Caco-2 (cell line): Measurements from ENCODE around the gene NEDD4L. TPM values are rescaled to one million over a fixed set of nuclear protein-coding genes. Genes with fewer than 3 reads are reported as not detected.

Experiments
- BruUV-seq: library from RNA; stranded (reverse); fragments of 400-500 nt; replicated peaks from 2 replicates; lab custom pipeline; 2021; lab: Mats Ljungman, UMichigan
- CTCF ChIA-PET: fragments of 300-600 bp; sonication (Branson Sonifier 250); formaldehyde crosslinking; loops from one replicate; lab custom pipeline; 2022; ENCODE audit warnings: antibody characterized with exemption; lab: Charles Lee
- POLR2A ChIA-PET: fragments of 300-600 bp; sonication (Branson Sonifier 250); formaldehyde crosslinking; loops from one replicate; lab custom pipeline; 2022; ENCODE audit warnings: antibody characterized with exemption; lab: Charles Lee
- DNase-seq, 2 experiments: peaks; one replicate each; pipeline versions ENCODE4 v3.0.0 to v3.0.0-alpha.2; 2020 to 2022
- H3K27me3 ChIP-seq: replicated peaks from 2 replicates; pipeline ENCODE4 v1.6.0; 2011; ENCODE audit warnings: low read length; ENCODE audit not compliant: control insufficient read depth, insufficient read depth
- H3K36me3 ChIP-seq: 2 replicates; pipeline ENCODE4 v1.5.1; 2011; ENCODE audit warnings: low read length; ENCODE audit not compliant: control insufficient read depth, insufficient read depth
- H3K4me1 ChIP-seq: fragments of 250-450 bp; sonication (Bioruptor Pico); 2 replicates; pipeline ENCODE4 v1.5.1; 2020; ENCODE audit warnings: mild to moderate bottlenecking
- H3K4me3 ChIP-seq: 2 replicates; pipeline ENCODE4 v1.5.1; 2011; ENCODE audit warnings: low read depth, mild to moderate bottlenecking, control low read depth, low read length
- H3K9me3 ChIP-seq: fragments of 250-450 bp; sonication (Bioruptor Pico); 2 replicates; pipeline ENCODE4 v1.5.1; 2020; ENCODE audit warnings: mild to moderate bottlenecking, moderate library complexity
- H3K27ac Mint-ChIP-seq: one replicate; pipeline ENCODE4 v1.8.0; 2022; ENCODE audit warnings: mixed read lengths; ENCODE audit not compliant: unreplicated experiment
- H3K27me3 Mint-ChIP-seq: one replicate; pipeline ENCODE4 v1.8.0; 2022; ENCODE audit warnings: mixed read lengths; ENCODE audit not compliant: insufficient read depth, unreplicated experiment
- H3K36me3 Mint-ChIP-seq: one replicate; pipeline ENCODE4 v1.8.0; 2022; ENCODE audit warnings: mild to moderate bottlenecking, mixed read lengths; ENCODE audit not compliant: insufficient read depth, unreplicated experiment
- H3K4me1 Mint-ChIP-seq: one replicate; pipeline ENCODE4 v1.8.0; 2022; ENCODE audit warnings: low read depth, mixed read lengths; ENCODE audit not compliant: unreplicated experiment
- H3K4me3 Mint-ChIP-seq: one replicate; pipeline ENCODE4 v1.8.0; 2022; ENCODE audit warnings: mild to moderate bottlenecking, moderate library complexity, mixed read lengths; ENCODE audit not compliant: unreplicated experiment
- H3K9me3 Mint-ChIP-seq: one replicate; pipeline ENCODE4 v1.8.0; 2022; ENCODE audit warnings: mixed read lengths; ENCODE audit not compliant: unreplicated experiment
- CTCF ChIP-seq, 2 experiments: fragments of 200-600 bp in 1 of 2; IDR thresholded peaks; 1 replicate in 1 of 2; 2 replicates in 1 of 2; pipeline versions ENCODE4 v1.5.1 to v1.8.0; 2011 to 2022; ENCODE audit warnings: antibody characterized with exemption in 1 of 2, control low read depth in 1 of 2, inconsistent platforms in 1 of 2, low read depth in 1 of 2, low read length in 1 of 2, mild to moderate bottlenecking in 1 of 2, moderate library complexity in 1 of 2; ENCODE audit not compliant: insufficient read depth in 1 of 2, severe bottlenecking in 1 of 2, unreplicated experiment in 1 of 2
- intact Hi-C: fragments of 100-400 bp; cut with micrococcal nuclease; formaldehyde crosslinking; loops from one replicate; pipeline ENCODE4 v1.10.0; 2022; ENCODE audit not compliant: unreplicated experiment
- total RNA-seq: library from RNA; stranded (reverse); gene quantifications from 2 replicates; pipeline ENCODE4 v1.2.3, GENCODE V29; 2022

NEDD4L gene
- total RNA-seq, 1 experiment from 2014 or later: 85.4 TPM

GRCh38 chr18:58221060-58221725 is 177.2 kb downstream of the NEDD4L start:
- H3K4me3 ChIP-seq: peak overlapping the region; percentile 39
- intact Hi-C loops: no loop called here
- Mint-ChIP-seq H3K4me1 (peaks cover 14% of the 10 kb centered on the region), H3K27ac (no peak overlapping the region), H3K9me3 (no peaks in the 10 kb centered on the region), H3K36me3 (peaks cover 15% of the 10 kb centered on the region), H3K27me3 (no peaks in the 10 kb centered on the region), H3K4me3 (peak overlapping the region; percentile 65)
- H3K4me1 ChIP-seq: peaks cover 21% of the 10 kb centered on the region
- ChIA-PET POLR2A (interaction anchor here (0.8 kb wide), 1 partner anchor 23 kb away, joined by 3 read pairs; no protein-coding TSS in a partner anchor), CTCF (no interaction called here)
- H3K27me3 ChIP-seq: no peaks in the 10 kb centered on the region
- no peaks in the 10 kb centered on the region for H3K36me3 ChIP-seq
- no peak for TF ChIP-seq CTCF (IDR thresholded peaks at IDR 0.05; ENCODE audit: insufficient read depth in 1 of 2, low read depth in 1 of 2, low read length in 1 of 2, severe bottlenecking in 1 of 2, unreplicated experiment in 1 of 2)
- peak; percentile 66 to 82 for DNase-seq
- no TSS peak for BruUV-seq
- no peaks in the 10 kb centered on the region for H3K9me3 ChIP-seq

- POLR2A ChIA-PET: no interaction called here
- Mint-ChIP-seq H3K9me3 (no peaks in the 10 kb centered on the region), H3K4me1 (peaks cover 9% of the 10 kb centered on the region), H3K4me3 (peak overlapping the region; percentile 65), H3K27ac (peak overlapping the region; percentile 87), H3K36me3 (peaks cover 15% of the 10 kb centered on the region), H3K27me3 (no peaks in the 10 kb centered on the region)
- Histone ChIP-seq H3K36me3 (no peaks in the 10 kb centered on the region), H3K4me1 (peaks cover 21% of the 10 kb centered on the region), H3K9me3 (no peaks in the 10 kb centered on the region), H3K4me3 (peak overlapping the region; percentile 39), H3K27me3 (no peaks in the 10 kb centered on the region)
- intact Hi-C loops: no loop called here
- DNase-seq: no peak
- BruUV-seq: no TSS peak
- CTCF ChIA-PET: no interaction called here
- no peak for TF ChIP-seq CTCF (IDR thresholded peaks at IDR 0.05; ENCODE audit: insufficient read depth in 1 of 2, low read depth in 1 of 2, low read length in 1 of 2, severe bottlenecking in 1 of 2, unreplicated experiment in 1 of 2)
Measured at GRCh38 chr18:58222432-58223125, 178.6 kb downstream of the NEDD4L start.

GRCh38 chr18:58223717-58224424 is 179.8 kb downstream of the NEDD4L start:
- peak in 1 of 2 experiments; percentile 16 for DNase-seq
- no TSS peak for BruUV-seq
- Mint-ChIP-seq H3K27me3 (no peaks in the 10 kb centered on the region), H3K36me3 (peaks cover 20% of the 10 kb centered on the region), H3K27ac (peak overlapping the region; percentile 87), H3K4me1 (peaks cover 9% of the 10 kb centered on the region), H3K9me3 (no peaks in the 10 kb centered on the region), H3K4me3 (peak overlapping the region; percentile 62)
- Histone ChIP-seq H3K27me3 (no peaks in the 10 kb centered on the region), H3K4me1 (peaks cover 21% of the 10 kb centered on the region), H3K9me3 (no peaks in the 10 kb centered on the region), H3K36me3 (no peaks in the 10 kb centered on the region), H3K4me3 (peak overlapping the region; percentile 39)
- intact Hi-C loops: no loop called here
- TF ChIP-seq CTCF (IDR thresholded peaks at IDR 0.05; ENCODE audit: insufficient read depth in 1 of 2, low read depth in 1 of 2, low read length in 1 of 2, severe bottlenecking in 1 of 2, unreplicated experiment in 1 of 2): no peak
- CTCF ChIA-PET: no interaction called here
- POLR2A ChIA-PET: no interaction called here
